Osteocyte (in vitro differentiated cells): ENCODE measurements around the gene NRP2. TPM values are rescaled to one million over a fixed set of nuclear protein-coding genes. Genes with fewer than 3 reads are reported as not detected.

ENCODE experiments used
- DNase-seq: peaks from one replicate; pipeline ENCODE4 v3.0.0; 2021; ENCODE audit warnings: mixed read lengths; ENCODE audit not compliant: unreplicated experiment; ENCODE audit errors: extremely low spot score
- H3K27ac Mint-ChIP-seq: one replicate; pipeline ENCODE4 v1.8.0; 2021; ENCODE audit warnings: mild to moderate bottlenecking, mixed read lengths; ENCODE audit not compliant: unreplicated experiment
- H3K27me3 Mint-ChIP-seq: one replicate; pipeline ENCODE4 v1.8.0; 2021; ENCODE audit warnings: mixed read lengths; ENCODE audit not compliant: unreplicated experiment
- H3K36me3 Mint-ChIP-seq: one replicate; pipeline ENCODE4 v1.8.0; 2021; ENCODE audit warnings: mixed read lengths; ENCODE audit not compliant: unreplicated experiment
- H3K4me1 Mint-ChIP-seq: one replicate; pipeline ENCODE4 v1.8.0; 2021; ENCODE audit warnings: mixed read lengths; ENCODE audit not compliant: unreplicated experiment
- H3K4me3 Mint-ChIP-seq: one replicate; pipeline ENCODE4 v1.8.0; 2021; ENCODE audit warnings: mild to moderate bottlenecking, moderate library complexity, mixed read lengths; ENCODE audit not compliant: unreplicated experiment
- H3K9me3 Mint-ChIP-seq: one replicate; pipeline ENCODE4 v1.8.0; 2021; ENCODE audit warnings: mixed read lengths; ENCODE audit not compliant: unreplicated experiment
- CTCF ChIP-seq: fragments of 200-600 bp; sonication (generic); IDR thresholded peaks from 2 replicates; pipeline ENCODE4 v1.5.0; 2021; ENCODE audit warnings: antibody characterized with exemption, mild to moderate bottlenecking, moderate library complexity
- total RNA-seq: library from RNA; stranded (reverse); gene quantifications from 2 replicates; pipeline ENCODE4 v1.2.1, GENCODE V29; 2021

The NRP2 gene
- total RNA-seq, 1 donor from 2014 or later, result 52.4 TPM

- no peak overlapping the region for H3K27ac Mint-ChIP-seq
- H3K36me3 Mint-ChIP-seq, result no peaks in the 10 kb centered on the region
- DNase-seq, result no peak
- no peaks in the 10 kb centered on the region for H3K9me3 Mint-ChIP-seq
- no peak overlapping the region for H3K4me3 Mint-ChIP-seq
- H3K4me1 Mint-ChIP-seq, result peaks cover 32% of the 10 kb centered on the region
- H3K27me3 Mint-ChIP-seq, result no peaks in the 10 kb centered on the region
- TF ChIP-seq CTCF, result no peak
Measured at GRCh38 chr2:205679410-205680009, 2.8 kb upstream of the NRP2 start.

- H3K4me3 Mint-ChIP-seq, result no peak overlapping the region
- no peak for DNase-seq
- peak; percentile 74 for TF ChIP-seq CTCF
- H3K9me3 Mint-ChIP-seq, result no peaks in the 10 kb centered on the region
- H3K27ac Mint-ChIP-seq, result no peak overlapping the region
- H3K27me3 Mint-ChIP-seq, result no peaks in the 10 kb centered on the region
- no peaks in the 10 kb centered on the region for H3K36me3 Mint-ChIP-seq
- peaks cover 37% of the 10 kb centered on the region for H3K4me1 Mint-ChIP-seq
Measured at GRCh38 chr2:205680067-205680466, 2.2 kb upstream of the NRP2 start.

DNA sequence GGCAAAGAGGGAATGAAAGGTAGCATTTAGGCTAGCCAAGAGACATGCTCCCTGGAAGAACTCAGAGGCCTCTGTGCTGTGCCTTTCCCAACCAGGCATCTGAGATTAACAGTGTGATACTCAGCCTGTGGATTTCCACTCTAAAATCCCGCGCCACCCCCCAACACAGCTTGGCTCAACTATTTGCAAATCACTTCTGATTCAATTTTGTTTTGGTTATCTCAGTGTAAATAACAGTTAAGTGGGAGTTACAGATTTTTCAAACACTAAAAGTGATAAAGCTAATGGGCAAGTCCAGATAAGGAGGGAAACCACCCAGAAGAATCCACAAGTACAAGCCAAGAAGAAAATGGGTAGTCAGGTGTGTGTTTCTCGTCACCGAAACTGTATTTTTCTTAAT is 1.4 kb upstream of the NRP2 start:
- no peak overlapping the region for H3K27ac Mint-ChIP-seq
- H3K27me3 Mint-ChIP-seq, result no peaks in the 10 kb centered on the region
- peak overlapping the region; percentile 3 for H3K4me3 Mint-ChIP-seq
- H3K9me3 Mint-ChIP-seq, result no peaks in the 10 kb centered on the region
- no peak for DNase-seq
- H3K4me1 Mint-ChIP-seq, result peaks cover 42% of the 10 kb centered on the region
- TF ChIP-seq CTCF, result no peak
- no peaks in the 10 kb centered on the region for H3K36me3 Mint-ChIP-seq

DNA sequence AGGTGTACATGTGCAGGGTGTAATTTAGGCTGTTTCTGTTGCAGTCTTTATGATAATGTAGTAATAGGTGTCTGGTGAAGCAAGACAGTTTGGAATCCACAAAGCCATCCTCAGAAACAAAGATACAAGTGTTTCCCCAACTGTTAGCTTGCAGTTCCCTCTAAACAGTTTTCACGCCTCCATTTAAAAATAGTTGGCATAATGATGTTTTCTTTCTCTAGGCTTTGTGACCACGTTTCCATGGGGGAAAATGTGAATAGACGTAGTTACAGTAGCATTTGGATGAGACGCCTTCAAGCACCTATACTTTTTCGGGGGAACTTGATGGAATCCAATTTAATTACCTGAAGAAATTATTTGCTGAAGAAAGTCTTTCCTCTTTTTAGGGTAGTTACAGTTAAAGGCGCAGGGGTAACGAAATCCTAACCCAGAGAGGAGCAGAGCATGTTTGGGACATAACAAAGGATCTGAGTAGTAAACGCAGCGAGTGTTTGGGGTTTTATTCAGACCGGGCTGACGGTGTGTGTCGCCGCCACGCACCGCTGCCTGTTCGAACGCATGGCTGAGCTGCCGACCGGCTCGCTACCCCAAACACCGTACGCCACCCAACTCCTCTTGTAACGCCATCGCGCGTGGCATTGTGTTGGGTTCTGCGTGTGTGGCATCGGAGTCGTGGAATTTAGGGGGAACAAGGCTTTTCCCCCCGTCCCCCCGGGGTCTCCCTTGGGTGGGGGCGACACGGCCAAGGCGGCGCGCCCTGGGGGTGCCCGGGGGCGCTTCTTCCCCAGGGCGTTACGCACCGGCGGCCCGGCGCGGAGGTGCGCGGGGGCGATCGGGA is 681 bp upstream of the NRP2 start:
- no peaks in the 10 kb centered on the region for H3K36me3 Mint-ChIP-seq
- no peaks in the 10 kb centered on the region for H3K9me3 Mint-ChIP-seq
- no peaks in the 10 kb centered on the region for H3K27me3 Mint-ChIP-seq
- peak overlapping the region; percentile 74 for H3K4me3 Mint-ChIP-seq
- TF ChIP-seq CTCF, result no peak
- peak overlapping the region; percentile 70 for H3K27ac Mint-ChIP-seq
- DNase-seq, result no peak
- H3K4me1 Mint-ChIP-seq, result peaks cover 49% of the 10 kb centered on the region

DNA sequence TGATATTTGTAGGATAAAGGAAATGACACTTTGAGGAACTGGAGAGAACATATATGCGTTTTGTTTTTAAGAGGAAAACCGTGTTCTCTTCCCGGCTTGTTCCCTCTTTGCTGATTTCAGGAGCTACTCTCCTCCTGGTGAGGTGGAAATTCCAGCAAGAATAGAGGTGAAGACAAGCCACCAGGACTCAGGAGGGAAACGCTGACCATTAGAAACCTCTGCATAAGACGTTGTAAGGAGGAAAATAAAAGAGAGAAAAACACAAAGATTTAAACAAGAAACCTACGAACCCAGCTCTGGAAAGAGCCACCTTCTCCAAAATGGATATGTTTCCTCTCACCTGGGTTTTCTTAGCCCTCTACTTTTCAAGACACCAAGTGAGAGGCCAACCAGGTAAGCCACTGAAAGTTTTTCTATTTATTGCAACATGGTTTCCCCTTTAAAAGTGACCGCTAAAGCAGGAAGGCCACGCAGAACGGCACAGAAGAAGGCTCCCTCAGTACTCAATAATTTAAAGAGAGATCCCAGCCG is 735 bp downstream of the NRP2 start:
- Mint-ChIP-seq H3K4me1 (peaks cover 63% of the 10 kb centered on the region), H3K9me3 (no peaks in the 10 kb centered on the region), H3K36me3 (no peaks in the 10 kb centered on the region), H3K27me3 (no peaks in the 10 kb centered on the region), H3K27ac (peak overlapping the region; percentile 80), H3K4me3 (peak overlapping the region; percentile 83)
- TF ChIP-seq CTCF, result no peak
- no peak for DNase-seq
